ENCODE data around the gene MXD4. TPM values are rescaled to one million over a fixed set of nuclear protein-coding genes. Genes with fewer than 3 reads are reported as not detected.

Gene MXD4
- total and polyA plus RNA-seq, 2 of the 13 experiments (the other 11 are each of a cell fraction or from before 2014, with no cell fraction given), result 29.0 to 31.3 TPM

GRCh38 chr4:2306773-2307410 is 45.0 kb upstream of the MXD4 start (continued):
- TF ChIP-seq ZNF609 (CRISPR knock-in tag; IDR thresholded peaks at IDR 0.05; ENCODE audit: borderline replicate concordance), result no peak
- no peak for TF ChIP-seq TBX2 (CRISPR knock-in tag; IDR thresholded peaks at IDR 0.05; ENCODE audit: borderline replicate concordance)
- TF ChIP-seq MAZ (IDR thresholded peaks at IDR 0.05; ENCODE audit: borderline replicate concordance, low read depth, low read length), result no peak
- TF ChIP-seq MAZ (CRISPR knock-in tag; IDR thresholded peaks at IDR 0.05; ENCODE audit: low read depth), result no peak
- no peak for TF ChIP-seq PCBP2 (optimal IDR thresholded peaks at IDR 0.05; ENCODE audit: low read depth, low read length, poor library complexity, severe bottlenecking)

GRCh38 chr4:2305766-2306501 is 44.0 kb upstream of the MXD4 start:
- ATAC-seq, result no peak
- TF ChIP-seq CREB3 (CRISPR knock-in tag; IDR thresholded peaks at IDR 0.05) (no peak), ZNF644 (CRISPR knock-in tag; IDR thresholded peaks at IDR 0.05; ENCODE audit: low read depth) (no peak), ZNF660 (CRISPR knock-in tag; IDR thresholded peaks at IDR 0.05; ENCODE audit: borderline replicate concordance, low read depth) (no peak), HIC2 (CRISPR knock-in tag; IDR thresholded peaks at IDR 0.05; ENCODE audit: low read depth) (no peak)

More at GRCh38 chr4:2305766-2306501, 44.0 kb upstream of the MXD4 start:
- Histone ChIP-seq H3K4me2 (ENCODE audit: low read depth, low read length) (no peak overlapping the region), H3K9me3 (ENCODE audit: low read length) (no peaks in the 10 kb centered on the region), H3K79me2 (ENCODE audit: insufficient read depth, low read length) (no peaks in the 10 kb centered on the region), H3K9ac (ENCODE audit: insufficient read depth, low read depth, low read length) (no peak overlapping the region), H3K4me3 (replicated peaks in 1 of 3; ENCODE audit: insufficient read depth in 1 of 3, low read depth in 2 of 3, low read length in 3 of 3) (no peak overlapping the region), H2AFZ (ENCODE audit: low read length) (no peak overlapping the region), H4K20me1 (ENCODE audit: insufficient read depth, low read length) (no peaks in the 10 kb centered on the region), H3K36me3 (replicated peaks in 1 of 2; ENCODE audit: control insufficient read depth in 1 of 2, insufficient read depth in 2 of 2, low read length in 2 of 2) (no peaks in the 10 kb centered on the region), H3K4me1 (ENCODE audit: insufficient read depth, low read length) (no peaks in the 10 kb centered on the region), H3K27me3 (ENCODE audit: control insufficient read depth in 1 of 2, insufficient read depth in 2 of 2, low read length in 2 of 2) (peaks cover 6 to 22% of the 10 kb centered on the region in 2 experiments; a peak in 4 of 5 replicates), H3K27ac (ENCODE audit: extremely low read length, insufficient read depth, low read length) (no peak overlapping the region)
- POLR2A ChIA-PET, result no interaction called here
- in situ Hi-C loops (cut with HindIII; ENCODE audit: extremely low pct_ligation_motif_present, low pct_unique_long_range_greater_than_20kb) (no loop called here), intact Hi-C loops (cut with micrococcal nuclease; ENCODE audit: unreplicated experiment) (no loop called here)
- CTCF ChIA-PET (ENCODE audit: low intra/inter-chr PET ratio, low total read pairs), result no interaction called here
- no peak for DNase-seq (ENCODE audit: low spot score)
- no peak for FAIRE-seq
- WGBS (ENCODE audit: low lambda C conversion rate), result 39% methylated on average over 3 of the region's 11 CpGs
- BruUV-seq (replicated peaks), result no TSS peak

Data from HepG2 (cell line).